ENCODE measurements around the gene CLASP1. TPM values are rescaled to one million over a fixed set of nuclear protein-coding genes. Genes with fewer than 3 reads are reported as not detected.

CLASP1 gene
- total and polyA plus RNA-seq, 2 donors (not counting 3 experiments of a cell fraction or from before 2014, with no cell fraction given), result 10.0 to 57.9 TPM

DNA sequence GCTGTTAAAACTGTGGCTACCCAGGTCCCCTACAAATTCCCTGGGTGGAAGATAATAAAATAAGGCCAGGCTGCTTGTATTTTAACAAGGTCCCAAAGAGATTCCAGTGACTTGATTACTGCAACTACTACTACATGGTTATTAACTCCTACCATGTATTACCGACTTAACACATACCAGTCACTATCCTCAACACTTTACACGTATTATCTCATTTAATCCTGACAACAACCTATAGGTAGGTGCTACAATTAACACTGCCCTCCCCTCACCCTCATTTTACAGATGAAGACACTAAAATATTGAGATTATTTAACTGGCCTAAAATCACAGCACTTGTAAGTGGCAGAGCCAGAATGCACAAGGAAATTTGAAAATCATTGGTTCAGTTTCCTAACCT is 5.4 kb downstream of the CLASP1 start:
- POLR2A ChIA-PET, result no interaction called here
- dilution Hi-C loops (cut with MboI; ENCODE audit: extremely low pct_ligation_motif_present, low sequenced_read_pairs) (no loop called here), intact Hi-C loops (cut with micrococcal nuclease) (no loop called here)
- FAIRE-seq, result no peak
- no TSS peak for BruUV-seq (replicated peaks)
- CTCF ChIA-PET, result interaction anchor here (1.2 to 1.8 kb wide), 2 partner anchors 16 to 47 kb away, joined by 3 to 4 read pairs; no protein-coding TSS in a partner anchor
- no peak overlapping the region for H3K9ac ChIP-seq (replicated peaks; ENCODE audit: extremely low read depth, insufficient read depth, low read length)
- no peak overlapping the region for H2AFZ ChIP-seq (ENCODE audit: low read depth, low read length)
- H3K9me1 ChIP-seq (replicated peaks; ENCODE audit: control insufficient read depth, extremely low read depth, insufficient read depth, low read length), result no peaks in the 10 kb centered on the region
- no peak for TF ChIP-seq CTCF (IDR thresholded peaks at IDR 0.05; ENCODE audit: extremely low read depth in 1 of 2, insufficient read depth in 1 of 2, low read depth in 1 of 2, low read length in 2 of 2)
- TF ChIP-seq MYC (IDR thresholded peaks at IDR 0.05; ENCODE audit: low read depth, low read length), result no peak
- TF ChIP-seq MAX (IDR thresholded peaks at IDR 0.05; ENCODE audit: insufficient read depth, insufficient read length), result no peak
- TF ChIP-seq GATA2 (IDR thresholded peaks at IDR 0.05; ENCODE audit: insufficient read depth, insufficient read length, low read depth, low read length), result no peak
- no peak for TF ChIP-seq JUN (IDR thresholded peaks at IDR 0.05; ENCODE audit: borderline replicate concordance, insufficient read depth, insufficient read length, low read depth)
- TF ChIP-seq POLR2AphosphoS5 (IDR thresholded peaks at IDR 0.05; ENCODE audit: insufficient read depth, low read depth, low read length), result no peak
- TF ChIP-seq FOS (IDR thresholded peaks at IDR 0.05; ENCODE audit: borderline replicate concordance, insufficient read depth, low read length), result no peak
- TF ChIP-seq POLR2A (IDR thresholded peaks at IDR 0.05; ENCODE audit: low read depth, low read length), result no peak
- no peak for TF ChIP-seq EZH2 (IDR thresholded peaks at IDR 0.05; ENCODE audit: borderline replicate concordance, low read depth, low read length, severe bottlenecking)
- no peak overlapping the region for H3K4me3 ChIP-seq (replicated peaks in 1 of 3; ENCODE audit: insufficient read depth in 1 of 3, low read depth in 1 of 3, low read length in 3 of 3)
- peaks cover 92% of the 10 kb centered on the region for H3K79me2 ChIP-seq (ENCODE audit: control insufficient read depth, insufficient read depth, low read length)
- DNase-seq (ENCODE audit: low read depth, low spot score), result no peak
- H3K4me2 ChIP-seq (ENCODE audit: insufficient read depth, low read length), result no peak overlapping the region
- H3K4me1 ChIP-seq (ENCODE audit: control insufficient read depth, extremely low read depth, insufficient read depth, low read length), result peaks cover 19% of the 10 kb centered on the region
- no peaks in the 10 kb centered on the region for H3K9me3 ChIP-seq (replicated peaks; ENCODE audit: control insufficient read depth, insufficient read depth, low read length)
- H4K20me1 ChIP-seq (replicated peaks; ENCODE audit: control insufficient read depth, extremely low read depth, insufficient read depth, low read length), result no peaks in the 10 kb centered on the region
- H3K27ac ChIP-seq (ENCODE audit: insufficient read depth, low read depth, low read length), result no peak overlapping the region
- H3K36me3 ChIP-seq (ENCODE audit: control insufficient read depth in 2 of 2, extremely low read depth in 1 of 2, insufficient read depth in 2 of 2, low read length in 2 of 2), result no peaks in the 10 kb centered on the region
- H3K27me3 ChIP-seq (ENCODE audit: control insufficient read depth in 2 of 2, insufficient read depth in 2 of 2, low read length in 2 of 2), result no peaks in the 10 kb centered on the region

All from endothelial cell of umbilical vein (primary cell).